ENCODE data around the gene CD53.
"Not testable (repeated sequence)": the region's sequence is repeated elsewhere in the genome, so short reads cannot be mapped to it uniquely, and the experiment has no call there.

Gene CD53

GRCh38 chr1:110853135-110853534, 19.8 kb upstream of the CD53 start:
- H3K4me3 ChIP-seq (ENCODE audit: control insufficient read depth, low read depth, low read length) = no peak overlapping the region
- TF ChIP-seq CTCF (conservative IDR thresholded peaks at IDR 0.05; ENCODE audit: control insufficient read depth, insufficient read depth, low read depth, low read length) = no peak
- DNase-seq (ENCODE audit: low read depth) = no peak

- TF ChIP-seq CTCF (conservative IDR thresholded peaks at IDR 0.05; ENCODE audit: control insufficient read depth, insufficient read depth, low read depth, low read length) = no peak
- no peak for DNase-seq (ENCODE audit: low read depth)
- H3K4me3 ChIP-seq (ENCODE audit: control insufficient read depth, low read depth, low read length) = no peak overlapping the region
Measured at GRCh38 chr1:110856410-110856809, 16.5 kb upstream of the CD53 start.

GRCh38 chr1:110857964-110858948, 14.7 kb upstream of the CD53 start:
- no peak for TF ChIP-seq CTCF (conservative IDR thresholded peaks at IDR 0.05; ENCODE audit: control insufficient read depth, insufficient read depth, low read depth, low read length)
- H3K4me3 ChIP-seq (ENCODE audit: control insufficient read depth, low read depth, low read length) = no peak overlapping the region
- DNase-seq (ENCODE audit: low read depth) = no peak

GRCh38 chr1:110859062-110859461, 13.9 kb upstream of the CD53 start:
- TF ChIP-seq CTCF (conservative IDR thresholded peaks at IDR 0.05; ENCODE audit: control insufficient read depth, insufficient read depth, low read depth, low read length) = no peak
- H3K4me3 ChIP-seq (ENCODE audit: control insufficient read depth, low read depth, low read length) = no peak overlapping the region
- DNase-seq (ENCODE audit: low read depth) = no peak

- no peak for DNase-seq (ENCODE audit: low read depth)
- no peak overlapping the region for H3K4me3 ChIP-seq (ENCODE audit: control insufficient read depth, low read depth, low read length)
- TF ChIP-seq CTCF (conservative IDR thresholded peaks at IDR 0.05; ENCODE audit: control insufficient read depth, insufficient read depth, low read depth, low read length) = no peak
Measured at GRCh38 chr1:110860174-110860573, 12.8 kb upstream of the CD53 start.

GRCh38 chr1:110860620-110861019, 12.3 kb upstream of the CD53 start:
- not testable (repeated sequence) for DNase-seq (ENCODE audit: low read depth); H3K4me3 ChIP-seq (ENCODE audit: control insufficient read depth, low read depth, low read length)

- not testable (repeated sequence) for H3K4me3 ChIP-seq (ENCODE audit: control insufficient read depth, low read depth, low read length); DNase-seq (ENCODE audit: low read depth)
Measured at GRCh38 chr1:110861942-110862341, 11.0 kb upstream of the CD53 start.

GRCh38 chr1:110864287-110864686, 8.7 kb upstream of the CD53 start:
- DNase-seq (ENCODE audit: low read depth) = no peak
- no peak for TF ChIP-seq CTCF (conservative IDR thresholded peaks at IDR 0.05; ENCODE audit: control insufficient read depth, insufficient read depth, low read depth, low read length)
- H3K4me3 ChIP-seq (ENCODE audit: control insufficient read depth, low read depth, low read length) = no peak overlapping the region
